GM18520 (cell line): Measurements from ENCODE around the gene CHD5.

ENCODE experiments used
- ATAC-seq: cut with Tn5 transposase; IDR thresholded peaks from one replicate; pipeline ENCODE4 v1.9.1; 2021; ENCODE audit not compliant: unreplicated experiment

Gene CHD5

DNA sequence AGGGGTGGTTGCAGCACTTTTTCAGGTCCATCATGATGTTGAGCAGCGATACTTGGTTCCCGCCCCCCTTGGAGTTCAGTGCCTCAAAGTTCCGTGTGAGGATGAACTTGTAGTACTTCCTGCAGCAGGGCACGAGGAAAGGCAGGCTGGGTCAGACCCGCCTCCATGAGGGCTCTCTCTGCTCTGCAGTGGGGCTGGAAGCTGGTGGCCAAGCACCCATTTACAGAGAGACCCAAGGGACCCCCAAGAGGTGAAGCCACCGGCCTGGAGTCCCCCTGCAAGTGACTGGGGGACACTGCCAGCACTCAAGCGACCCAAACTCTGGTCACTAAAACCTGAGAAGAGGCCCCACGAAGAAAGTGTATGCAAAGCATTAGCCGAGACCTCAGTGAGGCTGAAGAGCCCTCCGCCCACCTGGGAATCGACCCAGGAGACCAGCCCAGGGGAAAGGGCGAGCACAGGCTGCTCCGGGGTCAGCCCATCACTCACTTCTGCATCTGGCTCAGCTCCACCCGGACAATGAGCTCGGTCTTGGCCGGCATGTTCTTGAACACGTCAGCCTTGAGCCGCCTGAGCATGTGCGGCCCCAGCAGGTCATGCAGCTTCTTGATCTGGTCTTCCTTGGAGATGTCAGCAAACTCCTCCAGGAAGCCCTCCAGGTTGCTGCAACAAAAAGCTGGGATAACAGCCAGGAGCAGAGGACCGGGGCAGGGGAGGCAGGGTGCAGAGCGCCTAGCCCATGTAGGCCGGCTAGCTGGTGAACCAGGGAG, 45.2 kb downstream of the CHD5 start:
- no peak for ATAC-seq

DNA sequence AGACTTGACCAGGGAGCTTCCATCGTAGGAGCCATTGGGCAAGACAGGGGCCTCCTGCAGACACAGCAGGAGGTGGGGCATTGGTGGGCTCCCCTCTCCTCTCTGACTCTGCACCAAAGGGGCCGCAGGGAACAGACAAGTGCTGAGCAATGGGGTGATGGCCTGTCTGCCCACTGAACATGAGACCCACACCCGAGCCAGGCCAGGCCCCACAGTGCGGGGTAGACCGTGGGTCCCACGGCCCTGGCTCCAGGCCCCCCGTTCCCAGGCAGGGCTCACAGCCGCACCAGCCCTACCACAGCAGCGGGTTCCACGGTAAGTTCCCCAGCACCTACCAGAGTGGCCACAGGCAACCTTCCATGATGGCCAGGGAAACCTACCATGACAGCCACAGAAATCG, 45.9 kb downstream of the CHD5 start:
- no peak for ATAC-seq

DNA sequence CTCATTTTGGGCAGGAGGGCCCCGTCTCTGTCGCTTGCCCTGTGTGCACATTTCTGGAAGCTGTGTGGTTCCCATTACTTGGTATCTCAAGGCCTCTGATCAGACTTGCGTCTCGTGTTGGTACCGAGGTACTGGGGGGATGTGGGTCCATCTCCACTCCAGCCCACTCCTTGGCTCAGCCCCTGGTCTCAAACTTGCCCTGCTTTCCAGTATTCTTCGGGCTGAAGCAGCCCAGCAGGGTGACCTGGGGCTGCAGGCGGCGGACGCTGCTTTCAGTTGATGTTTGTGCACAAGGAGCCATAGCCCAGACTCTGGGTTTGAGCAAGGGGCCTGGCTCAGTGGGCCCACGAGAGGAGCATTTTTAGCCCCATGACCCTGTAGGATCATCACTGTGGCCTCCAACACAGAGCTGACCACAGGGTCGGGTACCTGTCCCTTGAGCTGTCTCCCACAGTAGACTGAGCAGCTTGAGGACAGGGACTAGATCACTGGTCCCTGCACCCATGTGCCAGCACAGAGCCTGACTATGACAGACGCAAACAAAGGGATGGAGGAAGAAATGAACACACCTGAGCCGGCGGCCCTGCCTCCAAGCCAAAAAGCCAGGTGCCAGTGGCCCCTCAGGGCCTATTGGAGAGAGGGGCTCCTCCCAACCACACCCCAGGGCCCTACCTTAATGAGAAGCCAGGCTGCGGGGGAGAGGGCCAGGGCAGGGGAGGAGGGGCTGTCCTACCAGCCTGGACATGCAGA, 46.8 kb downstream of the CHD5 start:
- no peak for ATAC-seq

GRCh38 chr1:6131561-6131960, 48.6 kb downstream of the CHD5 start:
- no peak for ATAC-seq

DNA sequence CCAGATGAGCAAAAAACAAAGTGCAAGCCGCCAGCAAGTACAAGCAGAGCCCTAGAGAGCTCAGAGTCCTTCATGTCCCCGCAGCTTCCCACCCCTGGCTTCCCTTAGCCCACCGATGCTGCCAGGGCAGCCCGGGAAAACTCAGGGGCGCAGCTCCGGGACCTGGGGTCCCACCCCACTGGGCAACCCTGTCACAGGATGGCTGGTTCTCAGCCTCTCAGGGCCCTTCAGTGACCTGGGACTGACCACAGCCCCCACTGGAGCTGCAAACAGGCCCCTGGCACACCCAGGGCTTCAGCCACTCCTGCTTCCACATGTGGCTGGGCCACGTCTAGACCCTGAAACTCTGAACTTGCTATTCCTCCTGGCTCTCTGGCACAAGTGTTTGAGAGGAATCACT, 49.5 kb downstream of the CHD5 start:
- ATAC-seq, result no peak

GRCh38 chr1:6130036-6130435, 50.1 kb downstream of the CHD5 start:
- no peak for ATAC-seq

DNA sequence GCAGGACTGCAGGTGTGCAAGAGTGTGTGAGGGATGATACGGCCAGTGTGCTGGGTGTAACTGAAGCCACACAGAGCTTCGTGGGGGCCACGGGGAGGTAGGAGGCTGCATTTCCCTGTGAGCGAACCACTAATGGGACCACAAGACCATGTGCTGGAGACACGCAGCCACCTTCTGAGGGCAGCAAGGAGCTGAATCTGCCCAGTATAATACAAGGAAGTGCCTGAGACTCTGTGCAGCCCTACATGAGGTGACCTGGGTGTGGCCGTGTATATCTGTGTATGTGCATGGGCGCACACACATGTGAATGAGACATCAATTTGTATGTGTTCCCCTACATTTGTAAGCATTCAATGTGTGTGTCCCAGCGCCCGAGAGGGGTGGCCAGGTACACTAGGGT, 50.8 kb downstream of the CHD5 start:
- no peak for ATAC-seq

- ATAC-seq, result no peak
These were observed 51.6 kb downstream of the CHD5 start for GRCh38 chr1:6128276-6129081.

DNA sequence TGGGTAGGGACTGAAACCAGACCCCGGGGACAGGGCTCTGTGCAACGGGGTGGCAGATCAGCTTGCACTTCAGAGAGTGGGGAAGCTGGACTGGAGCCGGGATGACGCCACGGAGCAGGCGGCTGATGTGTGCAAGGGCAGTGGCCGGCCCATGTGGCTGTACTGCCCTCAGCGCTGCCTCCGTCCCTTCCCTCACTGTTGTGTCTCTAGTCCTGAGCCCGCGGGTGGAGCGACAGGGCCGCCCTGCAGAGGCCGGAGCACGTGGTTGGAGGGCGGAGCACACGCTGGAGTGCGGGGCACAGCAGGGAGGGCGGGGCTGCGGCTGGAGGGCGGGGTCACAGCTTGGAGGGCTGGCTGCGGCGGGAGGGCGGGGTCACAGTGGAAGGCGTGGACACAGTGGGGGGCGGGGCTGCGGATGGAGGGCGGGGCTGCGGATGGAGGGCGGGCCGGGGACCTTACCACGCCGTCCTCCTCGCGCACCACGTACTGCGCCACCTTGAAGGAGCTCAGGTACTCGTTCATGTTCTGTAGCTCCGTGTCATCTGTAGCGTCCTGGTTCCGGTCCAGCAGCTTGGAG, 52.4 kb downstream of the CHD5 start:
- ATAC-seq, result no peak

GRCh38 chr1:6126521-6127067, 53.5 kb downstream of the CHD5 start:
- ATAC-seq, result no peak

DNA sequence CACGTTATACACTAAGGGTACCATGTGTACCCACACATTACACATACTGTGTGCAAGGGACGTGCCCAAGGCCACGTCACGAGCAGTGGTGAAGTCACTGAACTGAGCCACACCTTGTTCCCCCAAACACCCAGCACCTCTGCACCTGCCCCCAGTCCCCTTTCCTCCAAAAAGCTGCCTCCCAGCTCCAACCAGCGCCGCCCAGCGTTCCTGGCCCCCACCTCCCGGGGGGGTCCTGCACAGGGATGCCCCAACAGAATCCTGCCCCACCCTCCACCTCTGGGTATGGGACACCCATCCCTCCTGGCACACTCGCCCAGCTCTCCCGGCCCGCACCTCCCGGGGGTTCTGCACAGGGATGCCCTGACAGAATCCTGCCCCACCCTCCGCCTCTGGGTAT, 54.1 kb downstream of the CHD5 start:
- no peak for ATAC-seq

- ATAC-seq, result no peak
These were observed 54.8 kb downstream of the CHD5 start for GRCh38 chr1:6125366-6125765.

DNA sequence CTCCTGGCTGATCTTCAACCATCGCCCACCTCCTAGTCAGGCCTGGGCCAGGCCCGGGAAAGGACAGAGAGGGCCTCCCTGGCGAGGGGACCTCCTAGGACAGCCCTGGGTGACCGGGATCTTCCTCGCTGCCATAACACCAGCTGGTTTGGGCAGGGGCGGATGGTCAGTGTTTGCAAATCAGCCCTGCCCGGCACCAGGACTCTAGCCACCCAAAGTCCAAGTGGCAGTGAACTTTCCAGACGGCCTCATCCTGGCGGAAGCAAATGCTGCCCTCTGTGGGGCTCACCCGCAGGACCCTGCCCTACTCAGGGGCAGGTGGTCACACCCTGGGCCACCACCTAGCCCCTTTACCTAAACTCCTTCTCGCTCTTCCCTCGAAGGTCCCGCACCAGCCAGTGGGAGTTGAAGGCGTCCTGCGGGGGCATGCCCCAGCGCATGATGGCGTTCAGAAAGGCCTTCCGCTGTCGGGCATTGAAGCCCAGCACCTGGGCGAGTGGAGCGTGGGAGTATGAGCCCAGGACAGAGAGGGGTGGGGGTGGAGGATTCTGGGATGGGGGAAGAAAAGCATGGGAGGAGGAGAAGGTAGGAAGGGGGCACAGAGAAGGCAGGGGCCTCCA, 55.3 kb downstream of the CHD5 start:
- no peak for ATAC-seq

- ATAC-seq, result no peak
These were observed 55.8 kb downstream of the CHD5 start for GRCh38 chr1:6124341-6124740.

GRCh38 chr1:6123816-6124215, 56.3 kb downstream of the CHD5 start:
- no peak for ATAC-seq

GRCh38 chr1:6123083-6123482, 57.0 kb downstream of the CHD5 start:
- ATAC-seq, result no peak

GRCh38 chr1:6121651-6122370, 58.3 kb downstream of the CHD5 start:
- ATAC-seq, result no peak

- ATAC-seq, result no peak
These were observed 59.1 kb downstream of the CHD5 start for GRCh38 chr1:6121021-6121421.

GRCh38 chr1:6118415-6118814, 61.7 kb downstream of the CHD5 start:
- no peak for ATAC-seq

- no peak for ATAC-seq
These were observed 62.5 kb downstream of the CHD5 start for GRCh38 chr1:6117624-6118023.
